Astrocyte (in vitro differentiated cells and primary cell): Measurements from ENCODE around the gene HPS5. TPM values are rescaled to one million over a fixed set of nuclear protein-coding genes. Genes with fewer than 3 reads are reported as not detected.
A peak's percentile ranks its signal among the peaks of the same experiment; 100 is the strongest.

ENCODE experiments used
- DNase-seq: peaks from one replicate; pipeline ENCODE4 v3.0.0-alpha.2; 2010; ENCODE audit warnings: low read depth
- FAIRE-seq: peaks from 2 replicates; lab custom pipeline; 2011; peaks lifted over from hg19 to GRCh38; lab: Jason Lieb, UNC
- H2AFZ ChIP-seq: 2 replicates; pipeline ENCODE4 v1.6.0; 2012; ENCODE audit warnings: low read depth, low read length, inconsistent platforms
- H3K27ac ChIP-seq: 2 replicates; pipeline ENCODE4 v1.5.1; 2011; ENCODE audit warnings: low read depth, low read length, inconsistent platforms
- H3K27me3 ChIP-seq: 2 replicates; pipeline ENCODE4 v1.6.0; 2011; ENCODE audit warnings: low read length, inconsistent platforms; ENCODE audit not compliant: insufficient read depth
- H3K36me3 ChIP-seq: 2 replicates; pipeline ENCODE4 v1.5.1; 2011; ENCODE audit warnings: low read length, inconsistent platforms; ENCODE audit not compliant: insufficient read depth
- H3K4me1 ChIP-seq: 2 replicates; pipeline ENCODE4 v1.5.1; 2011; ENCODE audit warnings: low read length, inconsistent platforms; ENCODE audit not compliant: insufficient read depth
- H3K4me2 ChIP-seq: 2 replicates; pipeline ENCODE4 v1.6.0; 2012; ENCODE audit warnings: low read length, inconsistent platforms
- H3K4me3 ChIP-seq: 2 replicates; pipeline ENCODE4 v1.5.1; 2011; ENCODE audit warnings: low read depth, mild to moderate bottlenecking, low read length, inconsistent platforms; ENCODE audit not compliant: insufficient read depth
- H3K79me2 ChIP-seq: 2 replicates; pipeline ENCODE4 v1.6.0; 2012; ENCODE audit warnings: mild to moderate bottlenecking, low read length, inconsistent platforms; ENCODE audit not compliant: insufficient read depth
- H3K9ac ChIP-seq: 2 replicates; pipeline ENCODE4 v1.6.0; 2012; ENCODE audit warnings: mild to moderate bottlenecking, low read length, inconsistent platforms
- H3K9me3 ChIP-seq: 2 replicates; pipeline ENCODE4 v1.5.1; 2012; ENCODE audit warnings: low read depth, mild to moderate bottlenecking, low read length, inconsistent platforms; ENCODE audit not compliant: insufficient read depth
- H4K20me1 ChIP-seq: 2 replicates; pipeline ENCODE4 v1.6.0; 2012; ENCODE audit warnings: low read length, inconsistent platforms; ENCODE audit not compliant: insufficient read depth
- H3K27ac Mint-ChIP-seq: one replicate; pipeline ENCODE4 v1.8.0; 2021; ENCODE audit warnings: mild to moderate bottlenecking, mixed read lengths; ENCODE audit not compliant: unreplicated experiment
- H3K27me3 Mint-ChIP-seq: one replicate; pipeline ENCODE4 v1.8.0; 2021; ENCODE audit warnings: low read depth, mixed read lengths; ENCODE audit not compliant: unreplicated experiment
- H3K36me3 Mint-ChIP-seq: one replicate; pipeline ENCODE4 v1.8.0; 2021; ENCODE audit warnings: low read depth, mixed read lengths; ENCODE audit not compliant: unreplicated experiment
- H3K4me1 Mint-ChIP-seq: one replicate; pipeline ENCODE4 v1.8.0; 2021; ENCODE audit warnings: low read depth, mixed read lengths; ENCODE audit not compliant: unreplicated experiment
- H3K4me3 Mint-ChIP-seq: one replicate; pipeline ENCODE4 v1.8.0; 2021; ENCODE audit warnings: mild to moderate bottlenecking, moderate library complexity, mixed read lengths; ENCODE audit not compliant: unreplicated experiment
- H3K9me3 Mint-ChIP-seq: one replicate; pipeline ENCODE4 v1.8.0; 2021; ENCODE audit warnings: mild to moderate bottlenecking, mixed read lengths; ENCODE audit not compliant: unreplicated experiment
- EZH2 ChIP-seq: IDR thresholded peaks from 2 replicates; pipeline ENCODE4 v1.6.1; 2012; ENCODE audit warnings: mild to moderate bottlenecking, low read length, inconsistent platforms; ENCODE audit not compliant: insufficient read depth
- total RNA-seq: library from RNA; stranded (reverse); gene quantifications from 2 replicates; pipeline ENCODE4 v1.2.1, GENCODE V29; 2021
- TF ChIP-seq, protein P1 (sequence below): IDR thresholded peaks from 2 replicates; pipeline ENCODE4 v1.5.1; 2011; ENCODE audit warnings: low read depth, mild to moderate bottlenecking, inconsistent platforms, low read length, moderate library complexity; ENCODE audit not compliant: insufficient read depth

HPS5 gene
- total RNA-seq, 1 donor from 2014 or later = 22.6 TPM

DNA sequence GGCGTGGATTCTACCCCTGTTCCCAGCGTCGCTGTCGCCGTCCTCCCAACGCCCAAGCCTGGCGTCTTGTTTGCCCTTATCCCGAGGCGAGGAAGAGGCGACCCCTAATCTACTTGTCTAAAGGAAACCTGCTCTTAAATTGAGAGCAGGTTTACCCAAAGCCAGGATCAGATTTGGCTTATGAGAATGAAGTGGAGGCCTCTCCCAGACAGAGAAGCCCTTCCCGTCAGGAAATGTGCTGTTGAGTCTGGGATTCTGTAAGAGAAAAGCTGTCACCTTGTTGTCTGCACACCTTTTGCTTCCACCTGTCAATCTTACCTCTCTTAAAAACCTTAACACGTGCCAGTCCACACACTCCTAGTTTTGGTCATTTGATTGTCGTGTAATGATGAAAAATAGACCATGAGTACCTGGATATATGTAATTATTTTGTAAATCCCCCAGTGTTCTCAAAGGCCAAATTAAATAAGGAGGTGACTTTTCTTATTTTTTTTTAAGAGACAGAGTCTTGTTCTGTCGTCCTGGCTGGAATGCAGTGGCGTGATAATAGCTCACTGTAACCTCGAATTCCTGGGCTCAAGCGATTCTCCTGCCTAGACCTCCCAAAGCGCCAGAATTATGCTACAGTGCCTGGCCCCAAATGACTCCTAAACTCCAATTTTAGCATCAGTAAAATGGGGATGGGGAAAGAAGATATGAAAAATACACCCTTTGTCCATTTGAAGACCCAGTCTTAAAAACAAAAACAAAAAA, 1.1 kb upstream of the HPS5 start:
- DNase-seq (peak; percentile 14), FAIRE-seq (no peak)
- no peak for TF ChIP-seq EZH2
- TF ChIP-seq, protein P1, sequence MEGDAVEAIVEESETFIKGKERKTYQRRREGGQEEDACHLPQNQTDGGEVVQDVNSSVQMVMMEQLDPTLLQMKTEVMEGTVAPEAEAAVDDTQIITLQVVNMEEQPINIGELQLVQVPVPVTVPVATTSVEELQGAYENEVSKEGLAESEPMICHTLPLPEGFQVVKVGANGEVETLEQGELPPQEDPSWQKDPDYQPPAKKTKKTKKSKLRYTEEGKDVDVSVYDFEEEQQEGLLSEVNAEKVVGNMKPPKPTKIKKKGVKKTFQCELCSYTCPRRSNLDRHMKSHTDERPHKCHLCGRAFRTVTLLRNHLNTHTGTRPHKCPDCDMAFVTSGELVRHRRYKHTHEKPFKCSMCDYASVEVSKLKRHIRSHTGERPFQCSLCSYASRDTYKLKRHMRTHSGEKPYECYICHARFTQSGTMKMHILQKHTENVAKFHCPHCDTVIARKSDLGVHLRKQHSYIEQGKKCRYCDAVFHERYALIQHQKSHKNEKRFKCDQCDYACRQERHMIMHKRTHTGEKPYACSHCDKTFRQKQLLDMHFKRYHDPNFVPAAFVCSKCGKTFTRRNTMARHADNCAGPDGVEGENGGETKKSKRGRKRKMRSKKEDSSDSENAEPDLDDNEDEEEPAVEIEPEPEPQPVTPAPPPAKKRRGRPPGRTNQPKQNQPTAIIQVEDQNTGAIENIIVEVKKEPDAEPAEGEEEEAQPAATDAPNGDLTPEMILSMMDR = no peak
- Histone ChIP-seq H4K20me1 (peaks cover 18% of the 10 kb centered on the region), H3K9ac (peak overlapping the region; percentile 97), H3K4me1 (peaks cover 31% of the 10 kb centered on the region), H3K79me2 (peaks cover 93% of the 10 kb centered on the region), H3K4me3 (peak overlapping the region; percentile 97), H3K27ac (peak overlapping the region; percentile 100), H3K4me2 (peak overlapping the region; percentile 90), H2AFZ (no peak overlapping the region), H3K27me3 (no peaks in the 10 kb centered on the region), H3K36me3 (peaks cover 6% of the 10 kb centered on the region), H3K9me3 (no peaks in the 10 kb centered on the region)
- no peaks in the 10 kb centered on the region for H3K36me3 Mint-ChIP-seq
- peak overlapping the region; percentile 98 for H3K4me3 Mint-ChIP-seq
- peak overlapping the region; percentile 95 for H3K27ac Mint-ChIP-seq
- no peaks in the 10 kb centered on the region for H3K27me3 Mint-ChIP-seq
- no peaks in the 10 kb centered on the region for H3K9me3 Mint-ChIP-seq
- peaks cover 35% of the 10 kb centered on the region for H3K4me1 Mint-ChIP-seq

DNA sequence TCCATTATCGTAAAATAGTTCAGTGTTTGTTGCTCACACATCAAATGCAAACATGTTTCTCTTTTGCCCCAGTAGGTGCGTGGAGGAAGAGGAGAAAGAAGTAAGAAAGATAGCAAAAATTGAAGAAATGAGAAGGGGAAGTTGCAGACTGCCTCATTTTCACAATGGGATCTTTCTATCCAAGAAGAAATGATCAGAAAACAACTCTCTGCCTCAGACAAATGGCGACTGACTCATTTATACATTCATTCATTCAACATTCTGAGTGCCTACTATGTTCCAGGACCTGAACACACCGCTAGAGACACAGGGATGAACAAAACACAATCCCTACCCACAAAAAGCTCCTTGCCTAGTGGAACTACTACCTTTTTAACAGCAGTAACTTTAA, 367 bp downstream of the HPS5 start:
- Histone ChIP-seq H2AFZ (peak overlapping the region; percentile 100), H3K27ac (peak overlapping the region; percentile 100), H3K4me1 (peaks cover 31% of the 10 kb centered on the region), H3K79me2 (peaks cover 88% of the 10 kb centered on the region), H3K4me2 (peak overlapping the region; percentile 90), H3K27me3 (no peaks in the 10 kb centered on the region), H3K9me3 (no peaks in the 10 kb centered on the region), H3K4me3 (peak overlapping the region; percentile 97), H3K9ac (peak overlapping the region; percentile 97), H3K36me3 (peaks cover 6% of the 10 kb centered on the region), H4K20me1 (peaks cover 15% of the 10 kb centered on the region)
- DNase-seq (no peak), FAIRE-seq (no peak)
- no peak for TF ChIP-seq EZH2
- TF ChIP-seq, protein P1 = no peak
- no peaks in the 10 kb centered on the region for H3K9me3 Mint-ChIP-seq
- H3K36me3 Mint-ChIP-seq = no peaks in the 10 kb centered on the region
- peak overlapping the region; percentile 98 for H3K4me3 Mint-ChIP-seq
- peak overlapping the region; percentile 95 for H3K27ac Mint-ChIP-seq
- peaks cover 35% of the 10 kb centered on the region for H3K4me1 Mint-ChIP-seq
- H3K27me3 Mint-ChIP-seq = no peaks in the 10 kb centered on the region

DNA sequence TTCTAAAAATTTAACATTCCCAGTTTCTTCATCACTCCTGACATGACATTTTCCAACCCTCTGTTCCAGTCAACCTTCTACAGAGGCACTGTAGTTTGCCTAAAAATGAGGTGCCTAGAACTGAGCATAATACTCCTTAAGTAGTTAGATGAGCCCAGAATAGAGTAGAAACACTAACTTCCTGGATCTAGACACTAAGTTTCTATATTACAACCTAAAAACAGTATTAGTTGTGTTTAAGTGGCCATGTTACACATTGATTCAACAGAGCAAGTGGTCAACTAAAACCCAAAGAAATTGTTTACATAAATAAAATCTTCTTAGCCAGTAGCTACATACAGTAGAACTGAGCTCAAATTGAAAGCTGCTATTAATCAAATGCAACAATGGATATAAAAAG, 1.3 kb downstream of the HPS5 start:
- H2AFZ ChIP-seq = no peak overlapping the region
- no peak overlapping the region for H3K27ac Mint-ChIP-seq
- no peaks in the 10 kb centered on the region for H3K36me3 Mint-ChIP-seq
- H3K27me3 Mint-ChIP-seq = no peaks in the 10 kb centered on the region
- H3K4me3 ChIP-seq = peak overlapping the region; percentile 97
- peaks cover 89% of the 10 kb centered on the region for H3K79me2 ChIP-seq
- H3K27me3 ChIP-seq = no peaks in the 10 kb centered on the region
- H3K9ac ChIP-seq = peak overlapping the region; percentile 97
- peaks cover 15% of the 10 kb centered on the region for H4K20me1 ChIP-seq
- peak overlapping the region; percentile 74 for H3K4me3 Mint-ChIP-seq
- no peaks in the 10 kb centered on the region for H3K9me3 Mint-ChIP-seq
- H3K9me3 ChIP-seq = no peaks in the 10 kb centered on the region
- FAIRE-seq (no peak), DNase-seq (no peak)
- H3K4me1 Mint-ChIP-seq = peaks cover 35% of the 10 kb centered on the region
- no peak for TF ChIP-seq EZH2
- TF ChIP-seq, protein P1 = no peak
- H3K4me1 ChIP-seq = peaks cover 31% of the 10 kb centered on the region
- peak overlapping the region; percentile 90 for H3K4me2 ChIP-seq
- H3K27ac ChIP-seq = no peak overlapping the region
- peaks cover 3% of the 10 kb centered on the region for H3K36me3 ChIP-seq
